GM12891 (cell line): ENCODE measurements around the gene VSNL1.
A peak's percentile ranks its signal among the peaks of the same experiment; 100 is the strongest.

Experiments
- PAX5 ChIP-seq: IDR thresholded peaks from 2 replicates; pipeline ENCODE4 v1.6.1; 2011; ENCODE audit warnings: low read length, moderate library complexity, mild to moderate bottlenecking; ENCODE audit not compliant: insufficient read depth, severe bottlenecking
- POLR2A ChIP-seq: IDR thresholded peaks from 2 replicates; pipeline ENCODE4 v1.6.1; 2011; ENCODE audit warnings: low read depth, low read length, control low read depth
- POLR2AphosphoS5 ChIP-seq: IDR thresholded peaks from 2 replicates; pipeline ENCODE4 v1.6.1; 2011; ENCODE audit warnings: low read depth, low read length, control low read depth
- POU2F2 ChIP-seq: IDR thresholded peaks from 2 replicates; pipeline ENCODE4 v1.6.1; 2011; ENCODE audit warnings: low read depth, mild to moderate bottlenecking, control low read depth, low read length, moderate library complexity
- SPI1 ChIP-seq: IDR thresholded peaks from 2 replicates; pipeline ENCODE4 v1.6.1; 2011; ENCODE audit warnings: low read depth, low read length, control low read depth
- TAF1 ChIP-seq: IDR thresholded peaks from 2 replicates; pipeline ENCODE4 v1.6.1; 2011; ENCODE audit warnings: low read depth, low read length, control low read depth

GRCh38 chr2:17658251-17658843 lies 117.9 kb downstream of the VSNL1 start:
- TF ChIP-seq POLR2AphosphoS5: no peak
- TF ChIP-seq POLR2A: no peak
- TF ChIP-seq TAF1: no peak
- no peak for TF ChIP-seq PAX5
- peak; percentile 80 for TF ChIP-seq SPI1
- peak; percentile 17; the same call in 1 of the 2 replicates for TF ChIP-seq POU2F2
